Endodermal cell (in vitro differentiated cells): ENCODE data around the gene TAL2. TPM values are rescaled to one million over a fixed set of nuclear protein-coding genes. Genes with fewer than 3 reads are reported as not detected.

Experiments
- DNase-seq: peaks from one replicate; pipeline ENCODE4 v3.0.0-alpha.2; 2017
- H3K27ac ChIP-seq: 2 replicates; pipeline ENCODE4 v1.5.1; 2013; ENCODE audit warnings: mild to moderate bottlenecking, low read depth, low read length, moderate library complexity
- H3K27me3 ChIP-seq: 2 replicates; pipeline ENCODE4 v1.6.1; 2013; ENCODE audit warnings: mild to moderate bottlenecking, low read length, moderate library complexity; ENCODE audit not compliant: insufficient read depth, control insufficient read depth, poor library complexity, severe bottlenecking
- H3K36me3 ChIP-seq: 2 replicates; pipeline ENCODE4 v1.7.0; 2013; ENCODE audit warnings: mild to moderate bottlenecking, low read length, moderate library complexity; ENCODE audit not compliant: control insufficient read depth, insufficient read depth
- H3K4me1 ChIP-seq: one replicate; pipeline ENCODE4 v1.7.0; 2013; ENCODE audit warnings: low read length; ENCODE audit not compliant: control insufficient read depth, insufficient read depth
- H3K4me3 ChIP-seq: 2 replicates; pipeline ENCODE4 v1.5.1; 2013; ENCODE audit warnings: mild to moderate bottlenecking, low read length, moderate library complexity
- H3K9ac ChIP-seq: 2 replicates; pipeline ENCODE4 v1.6.1; 2013; ENCODE audit warnings: mild to moderate bottlenecking, low read length, moderate library complexity; ENCODE audit not compliant: poor library complexity, severe bottlenecking; ENCODE audit errors: extremely low read depth
- H3K9me3 ChIP-seq: 2 replicates; pipeline ENCODE4 v1.6.1; 2013; ENCODE audit warnings: mild to moderate bottlenecking, low read length, moderate library complexity; ENCODE audit not compliant: control insufficient read depth
- H3K27ac Mint-ChIP-seq: 2 replicates; pipeline ENCODE4 v1.8.0; 2020; ENCODE audit warnings: mixed read lengths
- H3K27me3 Mint-ChIP-seq: 2 replicates; pipeline ENCODE4 v1.8.0; 2021; ENCODE audit warnings: mild to moderate bottlenecking, mixed read lengths; ENCODE audit not compliant: insufficient read depth
- H3K36me3 Mint-ChIP-seq: 2 replicates; pipeline ENCODE4 v1.8.0; 2020; ENCODE audit warnings: low read depth, mixed read lengths
- H3K4me1 Mint-ChIP-seq: 2 replicates; pipeline ENCODE4 v1.8.0; 2020; ENCODE audit warnings: mixed read lengths
- H3K4me3 Mint-ChIP-seq: 2 replicates; pipeline ENCODE4 v1.8.0; 2020; ENCODE audit warnings: mild to moderate bottlenecking, moderate library complexity, mixed read lengths
- H3K9me3 Mint-ChIP-seq: 2 replicates; pipeline ENCODE4 v1.8.0; 2020; ENCODE audit warnings: mild to moderate bottlenecking, mixed read lengths
- WGBS, 2 experiments: methylation state at CpG; one replicate each; pipeline versions ENCODE4 v1.1.5 to v1.1.7; 2013; ENCODE audit warnings: missing lambda C conversion rate in 2 of 2, mixed read lengths in 1 of 2; ENCODE audit not compliant: insufficient coverage in 1 of 2, insufficient read length in 1 of 2; 5-methylcytosine and 5-hydroxymethylcytosine counted together
- total RNA-seq, 2 donors: library from RNA; stranded (reverse); fragmentation: NEBNext Ultra II Directional in 1 of 2; extraction: Animal tissue kit (Norgen Biotek cat#: 25700) in 1 of 2; gene quantifications; 2 replicates in 1 of 2; 3 replicates in 1 of 2; pipeline ENCODE4 v1.2.1, GENCODE V29; 2021
- TF ChIP-seq, protein P1 (sequence below): fragments of 200-600 bp; sonication (generic); conservative IDR thresholded peaks from 2 replicates; pipeline ENCODE4 v1.5.0; 2021; ENCODE audit warnings: antibody characterized with exemption, mild to moderate bottlenecking

TAL2 gene
- total RNA-seq, 2 donors from 2014 or later: 4.1 to 7.0 TPM

DNA sequence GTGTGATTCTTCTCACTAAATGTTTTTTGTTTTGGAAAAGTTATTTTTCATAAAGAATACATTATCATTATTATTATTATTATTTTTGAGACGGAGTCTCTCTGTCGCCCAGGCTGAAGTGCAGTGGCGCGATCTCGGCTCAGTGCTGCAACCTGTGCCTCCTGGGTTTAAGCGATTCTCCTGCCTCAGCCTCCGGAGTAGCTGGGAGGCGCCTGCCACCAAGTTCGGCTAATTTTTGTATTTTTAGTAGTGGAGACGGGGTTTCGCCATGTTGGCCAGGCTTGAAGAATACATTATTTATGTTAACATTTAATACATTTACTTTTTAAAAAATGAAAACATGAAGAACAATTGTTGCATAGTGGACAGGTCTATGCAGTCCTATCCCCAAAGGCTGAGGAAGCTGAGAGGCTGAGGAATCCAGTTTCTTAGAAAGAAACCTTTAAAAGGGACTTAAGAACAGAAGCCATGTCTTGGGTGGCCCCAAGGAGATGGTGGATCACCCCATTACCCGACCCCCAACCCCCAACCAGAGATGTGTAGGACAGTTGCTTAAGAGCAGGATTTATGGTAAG is 34.0 kb downstream of the TAL2 start:
- no peak overlapping the region for H3K27ac Mint-ChIP-seq
- Histone ChIP-seq H3K9me3 (no peaks in the 10 kb centered on the region), H3K9ac (no peak overlapping the region), H3K27me3 (peaks cover 39% of the 10 kb centered on the region), H3K4me1 (no peaks in the 10 kb centered on the region), H3K4me3 (no peak overlapping the region), H3K36me3 (no peaks in the 10 kb centered on the region), H3K27ac (no peak overlapping the region)
- H3K4me1 Mint-ChIP-seq: peaks cover 24% of the 10 kb centered on the region
- H3K36me3 Mint-ChIP-seq: no peaks in the 10 kb centered on the region
- TF ChIP-seq, protein P1, sequence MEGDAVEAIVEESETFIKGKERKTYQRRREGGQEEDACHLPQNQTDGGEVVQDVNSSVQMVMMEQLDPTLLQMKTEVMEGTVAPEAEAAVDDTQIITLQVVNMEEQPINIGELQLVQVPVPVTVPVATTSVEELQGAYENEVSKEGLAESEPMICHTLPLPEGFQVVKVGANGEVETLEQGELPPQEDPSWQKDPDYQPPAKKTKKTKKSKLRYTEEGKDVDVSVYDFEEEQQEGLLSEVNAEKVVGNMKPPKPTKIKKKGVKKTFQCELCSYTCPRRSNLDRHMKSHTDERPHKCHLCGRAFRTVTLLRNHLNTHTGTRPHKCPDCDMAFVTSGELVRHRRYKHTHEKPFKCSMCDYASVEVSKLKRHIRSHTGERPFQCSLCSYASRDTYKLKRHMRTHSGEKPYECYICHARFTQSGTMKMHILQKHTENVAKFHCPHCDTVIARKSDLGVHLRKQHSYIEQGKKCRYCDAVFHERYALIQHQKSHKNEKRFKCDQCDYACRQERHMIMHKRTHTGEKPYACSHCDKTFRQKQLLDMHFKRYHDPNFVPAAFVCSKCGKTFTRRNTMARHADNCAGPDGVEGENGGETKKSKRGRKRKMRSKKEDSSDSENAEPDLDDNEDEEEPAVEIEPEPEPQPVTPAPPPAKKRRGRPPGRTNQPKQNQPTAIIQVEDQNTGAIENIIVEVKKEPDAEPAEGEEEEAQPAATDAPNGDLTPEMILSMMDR: no peak
- no peaks in the 10 kb centered on the region for H3K9me3 Mint-ChIP-seq
- no peak overlapping the region for H3K4me3 Mint-ChIP-seq
- 95 to 96% methylated on average over 6 to 11 of the region's 12 CpGs for whole genome bisulfite sequencing, 2 experiments
- H3K27me3 Mint-ChIP-seq: peaks cover 55% of the 10 kb centered on the region
- DNase-seq: no peak

DNA sequence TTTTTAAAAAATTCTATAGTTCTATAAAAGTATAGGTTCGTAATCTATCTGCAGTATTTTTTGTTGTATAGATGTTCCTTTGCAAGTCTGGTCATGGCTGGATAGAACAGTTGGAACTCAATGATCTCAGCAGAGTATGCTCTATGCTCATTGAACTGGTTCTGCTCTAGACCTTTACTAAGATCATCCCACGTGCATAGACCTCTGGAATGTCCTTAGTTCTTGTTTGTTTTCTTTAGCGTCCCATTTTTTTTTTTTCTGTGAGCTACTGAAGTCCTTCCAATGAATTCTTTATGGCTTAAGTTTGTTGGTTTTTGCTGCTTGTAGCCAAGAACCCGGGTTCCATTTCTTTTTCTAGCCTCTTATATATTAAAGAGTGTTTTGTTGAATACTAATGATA is 35.6 kb downstream of the TAL2 start:
- H3K4me1 Mint-ChIP-seq: peaks cover 24% of the 10 kb centered on the region
- no peak overlapping the region for H3K9ac ChIP-seq
- H3K27ac Mint-ChIP-seq: no peak overlapping the region
- peaks cover 40% of the 10 kb centered on the region for H3K27me3 Mint-ChIP-seq
- H3K36me3 ChIP-seq: peaks cover 2% of the 10 kb centered on the region
- no peaks in the 10 kb centered on the region for H3K4me1 ChIP-seq
- no peak overlapping the region for H3K4me3 Mint-ChIP-seq
- TF ChIP-seq, protein P1: no peak
- H3K36me3 Mint-ChIP-seq: no peaks in the 10 kb centered on the region
- peaks cover 26% of the 10 kb centered on the region for H3K27me3 ChIP-seq
- WGBS, 2 experiments: 86 to 92% methylated on average over 3 to 4 of the region's 4 CpGs
- no peak overlapping the region for H3K27ac ChIP-seq
- no peak overlapping the region for H3K4me3 ChIP-seq
- no peaks in the 10 kb centered on the region for H3K9me3 Mint-ChIP-seq
- peaks cover 2% of the 10 kb centered on the region for H3K9me3 ChIP-seq
- DNase-seq: no peak

DNA sequence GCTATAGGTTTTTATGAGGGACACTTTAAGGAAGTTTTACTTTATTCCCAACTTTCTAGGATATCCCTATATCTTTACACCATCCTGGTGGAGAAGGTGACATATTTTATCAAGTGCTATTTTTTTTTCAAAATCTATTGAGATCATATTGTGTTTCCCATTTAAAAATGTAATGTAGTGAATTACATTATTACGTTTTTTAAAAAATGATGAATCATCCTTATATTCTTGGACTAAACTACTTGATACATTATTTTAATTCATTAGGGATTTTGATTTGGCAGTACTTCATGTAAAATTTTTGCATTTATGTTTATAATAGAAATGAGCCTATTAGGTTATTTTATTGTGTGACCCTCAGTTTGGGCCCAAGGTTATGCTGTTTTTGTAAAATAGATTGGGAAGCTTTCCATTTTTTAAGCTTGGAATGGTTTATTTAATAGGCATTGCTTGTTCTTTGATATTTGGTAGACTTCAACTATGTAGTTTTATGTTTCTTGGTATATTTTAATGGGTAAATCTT is 36.2 kb downstream of the TAL2 start:
- DNase-seq: no peak
- Mint-ChIP-seq H3K9me3 (no peaks in the 10 kb centered on the region), H3K27me3 (peaks cover 37% of the 10 kb centered on the region), H3K4me3 (no peak overlapping the region), H3K27ac (no peak overlapping the region), H3K4me1 (peaks cover 22% of the 10 kb centered on the region), H3K36me3 (no peaks in the 10 kb centered on the region)
- peaks cover 20% of the 10 kb centered on the region for H3K27me3 ChIP-seq
- no peaks in the 10 kb centered on the region for H3K4me1 ChIP-seq
- no peak overlapping the region for H3K27ac ChIP-seq
- no CpG with 5 or more reads among the region's 1 CpG for WGBS, 2 experiments
- peaks cover 5% of the 10 kb centered on the region for H3K9me3 ChIP-seq
- no peak overlapping the region for H3K9ac ChIP-seq
- H3K36me3 ChIP-seq: peaks cover 6% of the 10 kb centered on the region
- H3K4me3 ChIP-seq: no peak overlapping the region
- TF ChIP-seq, protein P1: no peak
